SU-DHL-6 (cell line): ENCODE measurements around the gene SERPINA1.

ENCODE experiments used
- H2AFZ ChIP-seq: fragments of 200-600 bp; sonication (generic); 2 replicates; pipeline ENCODE4 v1.6.1; 2014; ENCODE audit warnings: low read depth, mild to moderate bottlenecking, moderate library complexity, mixed read lengths, antibody characterized with exemption, low read length; ENCODE audit not compliant: severe bottlenecking
- H3F3A ChIP-seq: fragments of 200-600 bp; shearing (Covaris generic); 2 replicates; pipeline ENCODE4 v1.6.0; 2016; ENCODE audit warnings: antibody characterized with exemption, mild to moderate bottlenecking; ENCODE audit not compliant: insufficient read depth
- H3K27ac ChIP-seq: fragments of 200-600 bp; sonication (generic); 2 replicates; pipeline ENCODE4 v1.5.1; 2016; ENCODE audit warnings: low read depth, mild to moderate bottlenecking, low read length, moderate library complexity, mixed read lengths
- H3K27me3 ChIP-seq: fragments of 200-600 bp; sonication (generic), shearing (Covaris generic); 2 replicates; pipeline ENCODE4 v1.6.0; 2014; ENCODE audit warnings: mild to moderate bottlenecking, low read length
- H3K36me3 ChIP-seq: fragments of 200-600 bp; sonication (generic); 2 replicates; pipeline ENCODE4 v1.6.1; 2014; ENCODE audit warnings: mild to moderate bottlenecking, low read length, mixed read lengths
- H3K4me2 ChIP-seq: fragments of 300-600, 200-600 bp; shearing (Covaris generic), sonication (generic); 2 replicates; pipeline ENCODE4 v1.6.0; 2014; ENCODE audit warnings: low read length, low read depth, mild to moderate bottlenecking; ENCODE audit not compliant: poor library complexity, severe bottlenecking
- H3K4me3 ChIP-seq: fragments of 200-600 bp; sonication (generic); 2 replicates; pipeline ENCODE4 v1.5.1; 2014; ENCODE audit warnings: antibody characterized with exemption, low read length, mild to moderate bottlenecking, mixed read lengths; ENCODE audit not compliant: insufficient read depth, poor library complexity, severe bottlenecking
- H3K79me2 ChIP-seq: fragments of 200-600 bp; sonication (generic); 2 replicates; pipeline ENCODE4 v1.6.1; 2014; ENCODE audit warnings: mild to moderate bottlenecking, low read length, moderate library complexity; ENCODE audit not compliant: insufficient read depth
- H3K9ac ChIP-seq: fragments of 200-600 bp; sonication (generic); 2 replicates; pipeline ENCODE4 v1.7.0; 2014; ENCODE audit warnings: mild to moderate bottlenecking, low read length
- H3K9me2 ChIP-seq: fragments of 200-600 bp; sonication (generic); replicated peaks from 2 replicates; pipeline ENCODE4 v1.6.1; 2014; ENCODE audit warnings: low read length; ENCODE audit not compliant: insufficient read depth
- H3K9me3 ChIP-seq: fragments of 200-600 bp; sonication (generic); 2 replicates; pipeline ENCODE4 v1.6.1; 2014; ENCODE audit warnings: low read length, mixed read lengths; ENCODE audit not compliant: insufficient read depth
- H4K20me1 ChIP-seq: fragments of 200-600 bp; sonication (generic); 2 replicates; pipeline ENCODE4 v1.6.1; 2014; ENCODE audit warnings: low read depth, mild to moderate bottlenecking, antibody characterized with exemption, low read length, moderate library complexity, mixed read lengths
- EZH2phosphoT487 ChIP-seq: fragments of 200-600 bp; sonication (generic), shearing (Covaris generic); conservative IDR thresholded peaks from 2 replicates; pipeline ENCODE4 v1.6.1; 2018; ENCODE audit warnings: mild to moderate bottlenecking, antibody characterized with exemption, low read length, moderate library complexity, mixed read lengths
- TF ChIP-seq, protein P1 (sequence below): fragments of 200-600 bp; sonication (generic); IDR thresholded peaks from one replicate; pipeline ENCODE4 v1.5.1; 2017; ENCODE audit warnings: antibody characterized with exemption, mild to moderate bottlenecking, low read length, moderate library complexity; ENCODE audit not compliant: insufficient read depth, poor library complexity, severe bottlenecking

SERPINA1 gene

DNA sequence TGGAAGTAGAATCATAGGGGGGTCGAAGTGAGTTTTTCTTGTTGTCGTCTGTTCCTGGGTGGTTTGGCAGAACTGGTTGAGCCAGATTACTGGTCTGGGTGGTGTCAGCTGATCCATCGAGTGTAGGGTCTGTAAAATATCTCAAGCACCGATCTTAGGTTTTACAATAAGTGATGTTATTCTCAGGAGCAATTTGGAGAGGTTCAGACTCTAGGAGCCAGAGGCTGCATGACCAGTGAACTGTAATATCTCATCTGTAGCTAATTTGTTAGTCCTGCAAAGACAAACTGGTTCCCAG lies 9.7 kb upstream of the SERPINA1 start:
- H3K4me2 ChIP-seq = no peak overlapping the region
- H3K27me3 ChIP-seq = no peaks in the 10 kb centered on the region
- H4K20me1 ChIP-seq = no peaks in the 10 kb centered on the region
- H3K36me3 ChIP-seq = no peaks in the 10 kb centered on the region
- H3K9ac ChIP-seq = no peak overlapping the region
- no peak overlapping the region for H2AFZ ChIP-seq
- TF ChIP-seq EZH2phosphoT487 = no peak
- TF ChIP-seq, protein P1, sequence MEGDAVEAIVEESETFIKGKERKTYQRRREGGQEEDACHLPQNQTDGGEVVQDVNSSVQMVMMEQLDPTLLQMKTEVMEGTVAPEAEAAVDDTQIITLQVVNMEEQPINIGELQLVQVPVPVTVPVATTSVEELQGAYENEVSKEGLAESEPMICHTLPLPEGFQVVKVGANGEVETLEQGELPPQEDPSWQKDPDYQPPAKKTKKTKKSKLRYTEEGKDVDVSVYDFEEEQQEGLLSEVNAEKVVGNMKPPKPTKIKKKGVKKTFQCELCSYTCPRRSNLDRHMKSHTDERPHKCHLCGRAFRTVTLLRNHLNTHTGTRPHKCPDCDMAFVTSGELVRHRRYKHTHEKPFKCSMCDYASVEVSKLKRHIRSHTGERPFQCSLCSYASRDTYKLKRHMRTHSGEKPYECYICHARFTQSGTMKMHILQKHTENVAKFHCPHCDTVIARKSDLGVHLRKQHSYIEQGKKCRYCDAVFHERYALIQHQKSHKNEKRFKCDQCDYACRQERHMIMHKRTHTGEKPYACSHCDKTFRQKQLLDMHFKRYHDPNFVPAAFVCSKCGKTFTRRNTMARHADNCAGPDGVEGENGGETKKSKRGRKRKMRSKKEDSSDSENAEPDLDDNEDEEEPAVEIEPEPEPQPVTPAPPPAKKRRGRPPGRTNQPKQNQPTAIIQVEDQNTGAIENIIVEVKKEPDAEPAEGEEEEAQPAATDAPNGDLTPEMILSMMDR = no peak
- no peak overlapping the region for H3K4me3 ChIP-seq
- no peaks in the 10 kb centered on the region for H3K79me2 ChIP-seq
- H3K9me2 ChIP-seq = no peaks in the 10 kb centered on the region
- H3K27ac ChIP-seq = no peak overlapping the region
- no peaks in the 10 kb centered on the region for H3K9me3 ChIP-seq
- no peaks in the 10 kb centered on the region for H3F3A ChIP-seq

DNA sequence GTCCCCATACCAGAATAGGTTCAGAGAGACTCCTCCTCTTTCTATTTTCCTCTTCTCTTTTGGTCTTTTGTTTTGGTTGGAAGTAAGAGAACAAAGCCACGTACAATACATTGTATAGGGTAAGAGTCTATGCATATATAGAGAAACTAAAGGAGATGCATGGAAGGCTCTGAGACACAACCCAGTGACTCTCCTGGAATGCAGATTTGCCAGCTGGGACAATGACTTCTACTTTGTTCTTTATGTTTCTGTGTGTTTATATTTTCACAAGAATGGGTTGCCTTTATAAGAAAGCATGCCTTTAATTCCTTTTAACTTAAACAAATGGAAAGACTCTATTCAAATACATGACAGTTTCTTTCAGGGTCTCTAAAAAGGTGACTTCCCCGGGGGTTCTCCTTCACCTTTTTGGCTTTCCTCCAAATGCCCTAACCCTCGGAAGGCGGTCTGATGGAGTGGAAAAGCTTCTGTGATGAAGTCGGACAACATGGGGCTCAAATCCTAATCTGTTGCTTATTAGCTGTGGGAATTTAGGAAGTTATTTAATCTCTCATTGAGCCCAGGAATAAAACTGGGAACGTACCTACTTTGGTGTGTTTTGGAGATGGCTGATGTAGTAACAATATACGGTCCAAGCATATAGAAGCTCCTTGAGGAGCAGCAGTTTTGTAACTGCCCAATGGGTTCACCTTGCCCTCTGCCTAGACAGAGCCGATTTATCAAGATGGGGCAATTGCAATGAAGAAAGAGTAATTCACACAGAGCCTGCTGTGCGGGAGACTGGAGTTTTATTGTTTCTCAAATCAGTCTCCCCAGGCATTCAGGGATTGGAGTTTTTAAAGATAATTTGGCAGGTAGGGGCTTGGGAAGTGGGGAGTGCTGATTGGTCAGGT lies 9.1 kb upstream of the SERPINA1 start:
- no peaks in the 10 kb centered on the region for H3K36me3 ChIP-seq
- H3K27me3 ChIP-seq = no peaks in the 10 kb centered on the region
- H3K4me3 ChIP-seq = no peak overlapping the region
- no peak overlapping the region for H3K27ac ChIP-seq
- H3K9me3 ChIP-seq = no peaks in the 10 kb centered on the region
- no peaks in the 10 kb centered on the region for H4K20me1 ChIP-seq
- H3K4me2 ChIP-seq = no peak overlapping the region
- H3K79me2 ChIP-seq = no peaks in the 10 kb centered on the region
- H3F3A ChIP-seq = no peaks in the 10 kb centered on the region
- no peaks in the 10 kb centered on the region for H3K9me2 ChIP-seq
- TF ChIP-seq EZH2phosphoT487 = no peak
- TF ChIP-seq, protein P1 = no peak
- H2AFZ ChIP-seq = no peak overlapping the region
- H3K9ac ChIP-seq = no peak overlapping the region

GRCh38 chr14:94396628-94397225 lies 8.3 kb upstream of the SERPINA1 start:
- H3F3A ChIP-seq = no peaks in the 10 kb centered on the region
- H3K36me3 ChIP-seq = no peaks in the 10 kb centered on the region
- no peak overlapping the region for H3K4me2 ChIP-seq
- H2AFZ ChIP-seq = no peak overlapping the region
- no peaks in the 10 kb centered on the region for H3K27me3 ChIP-seq
- H3K27ac ChIP-seq = no peak overlapping the region
- H3K9me3 ChIP-seq = no peaks in the 10 kb centered on the region
- no peak overlapping the region for H3K4me3 ChIP-seq
- no peaks in the 10 kb centered on the region for H3K79me2 ChIP-seq
- no peak overlapping the region for H3K9ac ChIP-seq
- H4K20me1 ChIP-seq = no peaks in the 10 kb centered on the region
- TF ChIP-seq, protein P1 = no peak
- TF ChIP-seq EZH2phosphoT487 = no peak
- H3K9me2 ChIP-seq = no peaks in the 10 kb centered on the region
